ENCODE measurements around the gene OR6C74. TPM values are rescaled to one million over a fixed set of nuclear protein-coding genes. Genes with fewer than 3 reads are reported as not detected.

Gene OR6C74
- total RNA-seq, 1 experiment from 2014 or later, result not detected

- Histone ChIP-seq H3K36me3 (ENCODE audit: control insufficient read depth in 1 of 2, insufficient read depth in 2 of 2, low read length in 2 of 2) (no peaks in the 10 kb centered on the region), H3K9ac (ENCODE audit: low read length) (no peak overlapping the region), H3K4me3 (replicated peaks in 1 of 2; ENCODE audit: low read depth in 1 of 2, low read length in 2 of 2) (no peak overlapping the region), H3K27me3 (ENCODE audit: insufficient read depth, low read length) (peaks cover 8% of the 10 kb centered on the region; the same call in 1 of the 2 replicates), H3K9me3 (ENCODE audit: control insufficient read depth in 1 of 2, insufficient read depth in 1 of 2, low read depth in 1 of 2, low read length in 2 of 2) (no peaks in the 10 kb centered on the region), H2AFZ (ENCODE audit: low read depth, low read length, poor library complexity, severe bottlenecking) (no peak overlapping the region), H3K4me1 (ENCODE audit: control insufficient read depth in 1 of 2, insufficient read depth in 2 of 2, low read length in 2 of 2) (no peaks in the 10 kb centered on the region), H3K79me2 (ENCODE audit: insufficient read depth, low read length) (no peaks in the 10 kb centered on the region), H3K27ac (ENCODE audit: low read depth, low read length) (no peak overlapping the region), H3K4me2 (ENCODE audit: low read length) (no peak overlapping the region), H4K20me1 (ENCODE audit: insufficient read depth) (no peaks in the 10 kb centered on the region), H3K9me2 (ENCODE audit: insufficient read depth) (no peaks in the 10 kb centered on the region)
- TF ChIP-seq SRF (IDR thresholded peaks at IDR 0.05; ENCODE audit: low read depth) (no peak), ZNF274 (IDR thresholded peaks at IDR 0.05; ENCODE audit: low read depth, low read length) (no peak), ZBTB33 (IDR thresholded peaks at IDR 0.05; ENCODE audit: extremely low read depth, insufficient replicate concordance, low read length) (no peak), POLR2A (IDR thresholded peaks at IDR 0.05; ENCODE audit: borderline replicate concordance, extremely low read depth, insufficient read depth, insufficient read length) (no peak), RAD21 (IDR thresholded peaks at IDR 0.05; ENCODE audit: low read depth) (no peak), FOSL1 (IDR thresholded peaks at IDR 0.05; ENCODE audit: low read depth) (no peak), MAX (IDR thresholded peaks at IDR 0.05) (no peak), JUND (IDR thresholded peaks at IDR 0.05) (no peak), CEBPB (IDR thresholded peaks at IDR 0.05; ENCODE audit: low read depth) (no peak), SP1 (IDR thresholded peaks at IDR 0.05; ENCODE audit: low read depth) (no peak), ELF1 (IDR thresholded peaks at IDR 0.05; ENCODE audit: borderline replicate concordance, low read depth) (no peak), POLR2AphosphoS5 (IDR thresholded peaks at IDR 0.05; ENCODE audit: low read depth, low read length) (no peak), EZH2phosphoT487 (IDR thresholded peaks at IDR 0.05; ENCODE audit: borderline replicate concordance) (no peak), YY1 (IDR thresholded peaks at IDR 0.05; ENCODE audit: extremely low read depth, insufficient replicate concordance, low read depth, low read length) (no peak), SIN3A (IDR thresholded peaks at IDR 0.05; ENCODE audit: low read depth) (no peak), CBX3 (IDR thresholded peaks at IDR 0.05; ENCODE audit: low read depth) (no peak), EGR1 (IDR thresholded peaks at IDR 0.05; ENCODE audit: low read depth) (no peak), EZH2 (IDR thresholded peaks at IDR 0.05) (no peak)
- TF ChIP-seq, protein P1, sequence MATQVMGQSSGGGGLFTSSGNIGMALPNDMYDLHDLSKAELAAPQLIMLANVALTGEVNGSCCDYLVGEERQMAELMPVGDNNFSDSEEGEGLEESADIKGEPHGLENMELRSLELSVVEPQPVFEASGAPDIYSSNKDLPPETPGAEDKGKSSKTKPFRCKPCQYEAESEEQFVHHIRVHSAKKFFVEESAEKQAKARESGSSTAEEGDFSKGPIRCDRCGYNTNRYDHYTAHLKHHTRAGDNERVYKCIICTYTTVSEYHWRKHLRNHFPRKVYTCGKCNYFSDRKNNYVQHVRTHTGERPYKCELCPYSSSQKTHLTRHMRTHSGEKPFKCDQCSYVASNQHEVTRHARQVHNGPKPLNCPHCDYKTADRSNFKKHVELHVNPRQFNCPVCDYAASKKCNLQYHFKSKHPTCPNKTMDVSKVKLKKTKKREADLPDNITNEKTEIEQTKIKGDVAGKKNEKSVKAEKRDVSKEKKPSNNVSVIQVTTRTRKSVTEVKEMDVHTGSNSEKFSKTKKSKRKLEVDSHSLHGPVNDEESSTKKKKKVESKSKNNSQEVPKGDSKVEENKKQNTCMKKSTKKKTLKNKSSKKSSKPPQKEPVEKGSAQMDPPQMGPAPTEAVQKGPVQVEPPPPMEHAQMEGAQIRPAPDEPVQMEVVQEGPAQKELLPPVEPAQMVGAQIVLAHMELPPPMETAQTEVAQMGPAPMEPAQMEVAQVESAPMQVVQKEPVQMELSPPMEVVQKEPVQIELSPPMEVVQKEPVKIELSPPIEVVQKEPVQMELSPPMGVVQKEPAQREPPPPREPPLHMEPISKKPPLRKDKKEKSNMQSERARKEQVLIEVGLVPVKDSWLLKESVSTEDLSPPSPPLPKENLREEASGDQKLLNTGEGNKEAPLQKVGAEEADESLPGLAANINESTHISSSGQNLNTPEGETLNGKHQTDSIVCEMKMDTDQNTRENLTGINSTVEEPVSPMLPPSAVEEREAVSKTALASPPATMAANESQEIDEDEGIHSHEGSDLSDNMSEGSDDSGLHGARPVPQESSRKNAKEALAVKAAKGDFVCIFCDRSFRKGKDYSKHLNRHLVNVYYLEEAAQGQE (IDR thresholded peaks at IDR 0.05; ENCODE audit: low read depth), result no peak
- TF ChIP-seq, protein P2, sequence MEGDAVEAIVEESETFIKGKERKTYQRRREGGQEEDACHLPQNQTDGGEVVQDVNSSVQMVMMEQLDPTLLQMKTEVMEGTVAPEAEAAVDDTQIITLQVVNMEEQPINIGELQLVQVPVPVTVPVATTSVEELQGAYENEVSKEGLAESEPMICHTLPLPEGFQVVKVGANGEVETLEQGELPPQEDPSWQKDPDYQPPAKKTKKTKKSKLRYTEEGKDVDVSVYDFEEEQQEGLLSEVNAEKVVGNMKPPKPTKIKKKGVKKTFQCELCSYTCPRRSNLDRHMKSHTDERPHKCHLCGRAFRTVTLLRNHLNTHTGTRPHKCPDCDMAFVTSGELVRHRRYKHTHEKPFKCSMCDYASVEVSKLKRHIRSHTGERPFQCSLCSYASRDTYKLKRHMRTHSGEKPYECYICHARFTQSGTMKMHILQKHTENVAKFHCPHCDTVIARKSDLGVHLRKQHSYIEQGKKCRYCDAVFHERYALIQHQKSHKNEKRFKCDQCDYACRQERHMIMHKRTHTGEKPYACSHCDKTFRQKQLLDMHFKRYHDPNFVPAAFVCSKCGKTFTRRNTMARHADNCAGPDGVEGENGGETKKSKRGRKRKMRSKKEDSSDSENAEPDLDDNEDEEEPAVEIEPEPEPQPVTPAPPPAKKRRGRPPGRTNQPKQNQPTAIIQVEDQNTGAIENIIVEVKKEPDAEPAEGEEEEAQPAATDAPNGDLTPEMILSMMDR (IDR thresholded peaks at IDR 0.05 in 2 of 3, conservative IDR thresholded peaks at IDR 0.05 in 1 of 3; ENCODE audit: borderline replicate concordance in 1 of 3, insufficient read depth in 1 of 3, low read depth in 2 of 3, low read length in 2 of 3), result no peak
- DNase-seq (ENCODE audit: low read depth, low spot score) (no peak), ATAC-seq (no peak)
- ChIA-PET CTCF (no interaction called here), RAD21 (ENCODE audit: low non-redundant PET in 1 of 2, low total read pairs in 2 of 2, uncharacterized antibody in 2 of 2, unreplicated experiment in 2 of 2) (no interaction called here), POLR2A (no interaction called here)
- no TSS peak for BruUV-seq (replicated peaks)
- intact Hi-C loops (cut with micrococcal nuclease), result no loop called here
Measured at GRCh38 chr12:55258303-55258702, 13.9 kb downstream of the OR6C74 start.
